HG03521 (cell line): ENCODE results near the gene OVOL1.
A peak's percentile ranks its signal among the peaks of the same experiment; 100 is the strongest.

Experiments
- ATAC-seq: cut with Tn5 transposase; IDR thresholded peaks from one replicate; pipeline ENCODE4 v1.9.1; 2021; ENCODE audit warnings: mild to moderate bottlenecking, moderate library complexity; ENCODE audit not compliant: unreplicated experiment

OVOL1 gene

DNA sequence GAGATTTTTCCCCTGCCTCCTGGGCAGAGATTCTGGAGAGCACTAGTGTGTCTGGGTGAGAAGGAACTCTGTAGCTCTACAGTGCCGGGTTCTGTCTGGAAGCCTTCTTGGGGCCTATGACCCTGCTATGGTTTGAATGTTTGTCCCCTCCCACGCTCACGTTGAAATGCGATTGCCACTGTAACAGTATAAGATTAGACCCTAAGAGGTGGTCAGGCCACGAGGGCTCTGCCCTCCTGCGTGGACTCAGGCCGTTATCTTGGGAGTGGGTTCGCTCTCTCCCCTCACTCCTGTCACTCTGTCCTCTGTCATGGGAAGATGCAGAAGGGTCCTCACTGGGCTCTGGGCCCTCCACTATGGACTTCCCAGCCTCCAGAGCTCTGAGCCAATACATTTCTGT, 9.6 kb upstream of the OVOL1 start:
- ATAC-seq: no peak

DNA sequence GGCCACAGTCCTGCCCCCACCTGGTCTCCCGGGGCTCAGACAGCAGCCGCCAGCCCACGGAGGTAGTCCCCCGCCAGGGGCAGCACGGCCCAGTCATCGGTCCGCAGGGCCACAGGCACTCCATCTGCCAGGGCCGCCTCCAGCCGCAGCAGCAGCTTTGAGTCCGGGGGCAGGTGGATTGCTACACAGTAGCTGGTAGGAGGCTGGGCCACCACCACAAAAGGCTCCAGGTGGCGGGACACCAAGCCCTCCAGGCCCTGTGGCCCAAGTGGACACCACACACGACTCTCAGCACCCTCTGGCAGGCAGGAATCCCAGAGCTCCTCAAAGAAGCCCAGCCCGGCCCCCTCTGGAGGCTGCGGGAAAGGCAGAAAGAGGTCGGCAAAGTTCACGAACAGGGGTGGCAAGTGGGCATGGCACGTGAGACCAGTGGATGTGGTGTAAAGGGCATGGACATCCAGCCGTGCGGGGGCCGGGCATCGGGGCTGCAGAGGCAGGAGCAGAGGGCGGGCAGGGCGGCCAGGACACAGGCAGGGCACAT, 9.0 kb upstream of the OVOL1 start:
- ATAC-seq: no peak

DNA sequence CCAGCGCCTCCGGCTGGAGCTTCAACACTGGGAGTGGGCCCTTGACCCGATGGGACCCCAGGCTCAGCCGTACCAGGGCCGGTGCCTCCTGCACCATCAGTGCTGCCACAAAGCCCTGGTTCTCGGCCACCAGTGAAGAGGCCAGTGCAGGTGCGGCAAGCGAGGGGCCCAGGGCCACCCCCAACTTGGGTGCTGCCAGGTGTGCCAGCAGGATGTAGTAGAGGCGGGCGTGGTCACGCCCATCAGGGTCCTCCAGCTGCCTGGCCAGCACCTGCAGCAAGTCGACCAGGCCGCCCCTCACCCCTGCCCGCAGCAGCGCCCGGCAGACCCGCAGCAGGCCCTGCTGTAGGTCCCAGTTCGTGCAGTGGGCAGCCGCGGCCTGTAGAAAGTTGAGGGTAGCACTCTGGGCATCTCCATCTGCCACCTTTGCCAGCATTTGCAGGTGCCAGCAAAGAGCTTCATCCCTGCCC, 8.4 kb upstream of the OVOL1 start:
- no peak for ATAC-seq

DNA sequence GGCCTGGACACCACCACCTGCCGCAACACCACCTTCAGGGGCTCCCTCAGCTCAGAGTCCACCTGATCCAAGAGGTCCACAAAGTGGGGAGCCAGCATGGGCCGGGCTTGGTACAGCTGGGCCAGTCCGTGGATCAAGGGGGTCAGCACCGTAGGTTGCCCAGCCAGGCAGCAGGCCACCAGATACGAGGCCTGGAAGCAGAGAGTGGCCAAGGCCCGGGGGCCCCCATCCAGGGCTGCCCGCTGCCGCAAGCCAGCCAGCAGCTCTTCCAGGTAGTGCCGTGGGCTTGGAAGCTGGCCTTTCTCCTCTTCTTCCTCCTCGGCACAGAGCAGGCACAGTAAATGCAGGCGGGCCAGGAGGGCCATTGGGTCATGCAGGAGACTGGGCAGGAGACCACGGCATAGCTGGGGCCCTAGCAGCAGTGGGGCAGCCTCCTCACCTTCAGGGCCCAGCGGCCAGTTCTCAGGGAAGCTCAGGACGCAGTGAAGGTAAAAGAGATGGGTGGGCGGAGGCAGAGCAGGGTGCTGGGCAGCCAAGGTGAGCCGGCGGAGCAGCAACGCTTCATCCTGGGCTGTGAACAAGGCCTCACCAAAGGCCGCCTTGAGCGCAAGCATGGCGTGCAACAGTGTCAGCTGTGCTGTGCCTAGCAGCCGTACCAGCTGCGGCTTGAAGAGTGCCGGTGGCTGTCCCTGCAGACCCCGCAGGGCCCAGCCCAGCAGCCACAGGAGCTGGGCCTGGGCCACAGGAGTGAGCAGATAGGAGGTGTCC, 7.8 kb upstream of the OVOL1 start:
- ATAC-seq: no peak

DNA sequence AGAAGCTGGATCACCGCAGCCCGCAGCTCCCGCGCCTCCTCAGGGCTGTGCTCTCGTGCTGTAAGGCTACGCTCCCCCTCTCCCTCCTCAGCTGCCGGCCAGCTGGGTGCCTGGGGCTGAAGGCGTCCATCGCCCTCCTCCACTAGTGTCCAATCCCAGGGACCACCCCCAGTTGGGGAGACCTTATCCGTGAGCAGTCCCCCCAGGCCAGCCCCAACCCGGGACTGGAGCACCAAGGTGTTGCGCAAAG, 7.3 kb upstream of the OVOL1 start:
- no peak for ATAC-seq

DNA sequence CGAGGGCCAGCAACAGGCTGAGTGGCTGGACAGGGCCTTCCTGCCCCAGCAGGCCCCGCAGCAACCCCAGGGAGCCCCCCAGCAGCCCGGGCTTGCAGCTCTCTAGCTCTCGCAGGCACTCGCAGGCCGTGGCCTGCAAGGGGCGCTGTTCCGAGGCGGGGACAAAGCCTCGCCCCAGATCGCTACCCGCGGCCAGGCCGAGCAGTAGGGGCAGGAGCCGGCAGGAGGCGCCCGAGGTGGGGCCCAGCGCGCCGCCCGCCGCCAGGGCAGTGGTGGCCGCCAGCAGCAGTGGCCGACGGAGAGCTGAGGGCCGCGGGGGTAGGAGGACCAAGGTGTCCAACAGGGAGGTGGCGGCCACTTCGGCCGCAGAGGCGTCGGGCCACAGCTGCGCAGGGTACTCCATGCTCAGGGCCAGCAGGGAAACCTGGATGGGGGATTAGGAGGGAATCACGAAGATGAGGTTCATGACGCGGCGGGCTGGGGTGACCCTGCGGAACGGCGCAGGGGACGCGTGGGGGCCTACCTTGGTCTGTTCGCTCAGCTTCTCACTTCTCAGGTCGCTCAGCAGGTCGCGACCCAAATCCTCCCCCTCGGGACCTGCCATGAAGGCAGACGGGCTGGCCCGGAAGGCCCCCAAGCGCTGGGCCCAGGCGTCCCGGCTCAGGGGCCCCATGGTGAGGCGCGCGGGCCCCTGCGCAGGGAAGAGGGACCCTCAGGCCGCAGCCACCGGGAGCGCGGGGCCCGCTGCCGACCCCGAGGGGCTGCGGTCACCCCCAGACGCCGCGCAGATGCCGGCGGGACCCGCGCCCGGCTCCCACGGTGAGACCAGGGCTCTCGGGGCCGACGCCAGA, 6.7 kb upstream of the OVOL1 start:
- peak; percentile 49 for ATAC-seq

DNA sequence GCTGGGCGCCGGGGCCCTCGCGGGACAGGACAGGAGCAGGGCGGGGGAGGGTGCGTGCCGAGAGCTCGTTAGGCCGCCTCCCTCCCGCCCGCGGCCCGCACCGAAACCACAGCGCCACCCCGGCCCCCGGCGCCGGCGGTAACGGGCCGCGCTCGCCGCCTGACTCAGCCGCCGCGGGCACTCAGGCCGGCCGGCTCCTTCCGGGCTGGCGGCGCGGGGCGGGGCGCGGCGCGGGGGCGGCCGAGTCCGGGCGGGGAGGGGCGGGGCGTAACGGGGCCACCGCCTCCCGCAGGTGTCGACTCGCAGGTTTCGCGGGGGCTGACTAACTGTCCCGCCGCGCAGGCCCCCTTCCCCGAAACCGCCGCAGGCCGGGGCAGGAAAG, 6.1 kb upstream of the OVOL1 start, which contains the start of gene AP5B1:
AP5B1 (minus strand) TSS at position 207 of the 382 bp plus-strand sequence. CDS start 385 bp downstream, outside the sequence.
- ATAC-seq: peak; percentile 57

DNA sequence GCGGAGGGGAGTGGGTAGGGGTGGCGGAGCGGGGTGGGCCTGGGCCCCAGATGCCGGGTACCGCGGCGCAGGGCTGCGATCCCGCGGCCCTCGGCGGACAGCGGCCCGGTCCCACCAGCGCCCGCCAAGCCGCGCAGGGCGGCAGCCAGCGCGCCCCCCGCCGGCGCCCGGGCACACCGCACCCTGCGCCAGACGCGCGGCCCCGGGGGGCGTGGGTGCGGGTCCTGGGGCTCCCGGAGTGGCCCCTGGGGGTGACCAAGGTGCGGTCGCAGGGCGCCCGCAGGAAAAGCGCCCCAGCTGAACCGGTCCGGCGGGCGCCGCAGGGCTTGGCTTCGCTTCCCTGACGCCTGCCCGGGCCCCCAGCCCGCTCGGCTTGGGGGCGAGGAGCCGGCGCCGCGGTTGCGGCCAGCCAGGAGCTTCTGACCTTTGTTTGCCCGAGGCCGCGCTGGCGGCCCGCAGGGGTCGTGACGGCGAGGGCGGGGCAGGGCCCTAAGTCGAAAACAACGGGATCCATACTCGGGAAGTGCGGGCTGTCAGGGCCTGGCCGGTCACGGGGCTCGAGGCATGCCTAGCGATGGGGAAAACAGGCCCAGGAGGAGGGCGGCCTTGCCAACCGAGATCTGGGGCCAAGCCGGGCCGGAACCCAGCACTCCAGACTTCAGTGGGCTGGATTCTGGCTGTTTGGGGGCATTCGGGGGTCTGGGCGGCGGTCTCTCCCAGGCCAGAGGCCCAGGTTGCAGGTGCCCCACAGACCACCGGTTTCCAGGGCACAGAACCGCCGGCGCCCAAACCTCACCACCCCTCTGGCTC, 5.5 kb upstream of the OVOL1 start:
- peak; percentile 23 for ATAC-seq

DNA sequence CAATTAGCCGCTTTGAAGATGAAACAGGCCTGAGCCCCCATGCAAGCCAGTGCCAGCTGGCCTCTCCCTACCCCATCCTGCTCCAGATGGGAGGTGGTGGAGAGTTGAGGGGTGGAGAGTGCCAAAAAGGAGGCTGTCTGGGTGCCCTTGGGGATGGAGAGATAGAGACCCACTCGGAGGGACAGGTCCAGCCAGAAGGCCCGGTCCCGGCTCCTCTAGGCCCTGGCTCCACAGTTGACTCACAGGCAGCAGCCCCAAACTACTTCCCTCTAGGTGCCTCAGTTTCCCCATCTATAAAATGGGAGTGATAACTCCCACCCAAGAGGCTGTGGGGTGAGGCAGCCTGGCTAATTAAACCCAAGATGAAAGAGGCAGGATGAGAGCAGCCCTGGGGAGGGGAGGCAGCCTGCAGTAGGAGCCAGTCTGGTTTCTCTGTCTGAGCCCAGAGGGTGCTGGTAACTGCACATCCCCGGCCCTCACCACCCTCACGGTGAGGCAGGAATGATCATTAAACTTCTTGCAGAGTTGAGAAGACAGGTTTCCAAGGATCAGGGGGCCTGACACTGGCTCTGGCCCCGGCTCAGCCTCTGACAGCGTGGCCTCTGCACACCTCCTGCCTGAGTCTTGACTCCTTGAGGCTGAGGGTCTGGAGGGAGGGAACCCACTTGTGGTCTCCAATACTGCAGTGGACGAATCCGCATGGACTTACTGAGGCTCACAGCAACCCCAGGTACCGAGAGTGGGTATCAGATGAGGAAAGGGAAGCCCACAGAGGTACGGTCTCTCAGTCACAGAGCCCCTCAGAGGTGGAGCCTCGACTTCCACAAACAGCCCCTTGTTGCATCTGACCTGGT, 4.7 kb upstream of the OVOL1 start:
- no peak for ATAC-seq

DNA sequence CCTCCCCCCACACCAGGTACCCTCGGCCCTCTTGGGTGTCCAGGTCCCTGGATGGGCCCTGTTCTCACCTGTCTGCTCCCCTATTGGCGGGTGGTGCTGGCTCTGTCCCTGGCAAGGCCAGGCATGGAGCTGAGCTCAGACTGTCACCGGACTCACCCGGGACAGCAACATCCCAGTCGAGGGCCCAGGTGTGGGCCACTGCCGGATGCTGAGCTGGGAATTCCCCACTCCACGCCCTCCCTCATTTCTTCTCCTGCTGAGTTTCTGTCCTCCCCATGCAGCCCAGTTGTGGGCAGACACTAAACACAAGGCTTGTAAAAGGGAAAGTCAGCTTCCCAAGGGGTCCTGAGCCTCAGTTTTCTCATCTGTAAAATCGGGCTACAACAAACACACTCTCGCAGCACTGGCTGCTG, 4.0 kb upstream of the OVOL1 start:
- ATAC-seq: no peak

DNA sequence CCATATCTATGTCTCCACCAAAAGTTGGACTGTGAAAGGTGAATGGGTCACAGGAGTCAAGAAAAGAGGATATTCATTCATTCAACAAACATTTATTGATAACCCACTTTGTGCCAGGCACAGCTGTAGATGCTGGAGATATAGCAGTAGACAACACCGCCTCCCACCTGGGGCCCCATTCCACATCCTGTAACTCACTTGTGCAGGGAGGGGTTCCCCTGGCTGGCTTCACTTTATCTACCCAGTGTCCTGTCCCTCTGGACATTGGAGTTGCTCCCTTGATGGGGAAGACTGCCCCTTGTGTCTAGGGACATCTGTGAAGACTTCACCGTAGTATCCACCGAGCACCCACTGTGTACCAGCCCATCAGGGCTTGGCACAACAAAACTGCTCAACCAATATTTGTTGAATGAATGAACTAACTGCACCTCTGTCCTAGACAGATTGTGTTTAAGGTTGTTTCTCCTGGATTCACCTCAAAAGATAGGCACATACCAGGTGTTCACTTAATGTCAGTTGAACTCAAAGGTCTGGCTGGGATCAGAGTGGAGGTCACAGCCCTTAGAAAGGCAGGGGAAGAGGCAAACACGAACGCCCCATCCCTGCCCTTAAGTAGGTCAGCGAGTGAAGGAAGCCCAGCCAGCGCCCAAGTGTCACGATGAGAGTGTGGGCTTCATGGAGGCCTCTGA, 1.4 kb upstream of the OVOL1 start:
- ATAC-seq: no peak

DNA sequence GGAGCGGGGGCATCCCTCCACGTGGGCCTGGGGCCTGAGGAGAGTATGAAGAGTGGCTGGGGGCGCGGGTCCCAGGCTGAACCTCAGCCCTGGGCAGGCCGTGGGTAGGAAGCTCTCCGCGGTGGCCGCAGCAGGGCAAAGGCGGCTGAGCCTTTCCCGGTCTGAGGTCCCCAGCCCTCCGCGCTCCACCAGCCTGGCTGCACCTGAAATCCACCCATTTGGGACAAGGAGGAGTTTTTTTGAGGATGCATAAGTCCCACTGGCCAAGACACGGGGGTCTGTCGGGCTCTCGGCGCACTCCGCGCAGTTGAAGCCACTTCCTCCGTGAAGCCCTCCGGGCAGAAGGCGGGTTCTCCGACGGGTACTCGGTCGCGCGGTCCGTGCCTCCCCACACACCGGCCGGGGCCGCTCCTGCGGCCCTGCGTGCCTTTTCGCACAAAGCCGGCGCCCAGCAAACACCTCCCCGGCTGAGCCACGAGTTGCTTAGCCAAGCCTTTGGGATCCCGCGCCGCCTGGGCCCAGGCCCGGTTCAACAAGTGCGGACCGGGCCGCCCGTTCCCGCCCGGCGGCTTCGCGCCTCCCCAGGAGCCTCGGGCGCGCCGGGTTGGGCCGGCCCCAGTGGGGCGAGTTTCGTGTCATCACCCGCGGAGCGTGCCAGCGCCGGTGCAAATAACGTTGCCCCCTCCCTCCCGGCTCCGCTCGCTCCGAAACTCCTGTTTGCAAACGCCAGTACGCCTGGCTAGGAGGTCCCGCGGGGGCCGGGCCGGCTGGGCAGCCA, 666 bp upstream of the OVOL1 start:
- ATAC-seq: no peak

DNA sequence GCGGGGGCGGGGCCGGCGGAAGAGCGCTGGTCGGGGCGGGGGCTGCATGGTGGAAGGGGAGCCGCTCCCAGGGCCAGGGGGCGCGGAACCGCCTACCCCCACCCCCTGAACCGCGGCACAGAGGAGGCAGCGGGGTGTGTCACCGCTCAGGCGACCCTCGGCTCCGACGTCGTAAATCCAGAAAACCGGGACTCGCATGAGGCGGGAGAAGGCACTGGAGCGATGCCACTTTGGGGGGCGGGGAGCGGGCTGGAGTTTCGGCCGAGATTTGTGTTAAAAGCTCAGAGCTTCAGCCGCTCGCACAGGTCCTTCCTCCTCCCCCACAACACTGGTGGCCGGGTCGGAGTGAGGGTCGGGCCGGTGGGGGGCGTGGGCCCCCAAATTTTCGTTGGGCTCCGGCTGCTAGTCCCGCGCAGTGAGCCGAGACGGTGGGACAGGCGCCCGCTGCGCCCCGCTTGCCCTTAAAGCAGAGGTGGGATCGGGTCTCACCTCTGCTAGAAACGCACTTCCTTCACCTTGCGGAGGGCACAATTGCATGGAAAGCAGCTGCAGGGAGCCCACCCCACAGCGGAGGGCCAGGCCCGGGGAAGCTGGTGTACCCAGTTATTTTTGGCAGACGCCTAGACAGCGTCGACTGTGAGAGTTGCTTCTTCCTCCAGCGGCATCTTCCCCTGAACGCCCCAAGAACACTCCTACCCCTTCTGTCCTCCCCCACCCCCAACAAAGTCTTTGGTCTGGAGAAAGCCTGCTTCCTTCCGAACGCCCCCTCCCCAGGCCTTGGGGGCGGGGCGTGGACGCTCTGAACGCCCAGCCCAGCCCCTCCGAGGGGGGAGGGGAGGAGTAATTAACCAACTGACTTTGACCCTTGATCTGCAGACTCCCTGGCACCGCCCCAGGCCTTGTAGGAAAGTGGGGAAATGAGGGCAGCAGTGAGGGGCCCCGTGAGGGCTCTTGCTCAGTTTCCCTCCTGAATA, 1.1 kb downstream of the OVOL1 start:
- ATAC-seq: no peak

DNA sequence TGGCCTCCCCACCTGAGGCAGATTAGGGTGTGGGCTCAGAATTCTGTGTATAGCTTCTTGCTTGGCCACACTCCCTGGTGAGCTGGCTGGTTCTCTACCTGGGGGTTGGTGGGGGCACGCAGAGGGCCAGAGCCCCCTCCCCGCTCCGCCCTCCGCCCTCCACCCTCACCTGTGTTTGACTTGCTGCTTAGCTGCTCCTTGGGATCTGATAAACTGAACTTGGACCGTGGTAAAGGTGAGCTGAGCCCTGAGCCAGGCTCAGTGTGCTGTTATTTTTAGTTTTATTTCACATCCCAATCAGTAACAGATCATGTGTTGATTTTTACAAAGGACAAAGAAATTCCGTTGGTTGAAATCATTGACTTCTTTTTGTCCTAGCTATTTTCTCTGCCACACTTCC, 2.0 kb downstream of the OVOL1 start:
- ATAC-seq: no peak

DNA sequence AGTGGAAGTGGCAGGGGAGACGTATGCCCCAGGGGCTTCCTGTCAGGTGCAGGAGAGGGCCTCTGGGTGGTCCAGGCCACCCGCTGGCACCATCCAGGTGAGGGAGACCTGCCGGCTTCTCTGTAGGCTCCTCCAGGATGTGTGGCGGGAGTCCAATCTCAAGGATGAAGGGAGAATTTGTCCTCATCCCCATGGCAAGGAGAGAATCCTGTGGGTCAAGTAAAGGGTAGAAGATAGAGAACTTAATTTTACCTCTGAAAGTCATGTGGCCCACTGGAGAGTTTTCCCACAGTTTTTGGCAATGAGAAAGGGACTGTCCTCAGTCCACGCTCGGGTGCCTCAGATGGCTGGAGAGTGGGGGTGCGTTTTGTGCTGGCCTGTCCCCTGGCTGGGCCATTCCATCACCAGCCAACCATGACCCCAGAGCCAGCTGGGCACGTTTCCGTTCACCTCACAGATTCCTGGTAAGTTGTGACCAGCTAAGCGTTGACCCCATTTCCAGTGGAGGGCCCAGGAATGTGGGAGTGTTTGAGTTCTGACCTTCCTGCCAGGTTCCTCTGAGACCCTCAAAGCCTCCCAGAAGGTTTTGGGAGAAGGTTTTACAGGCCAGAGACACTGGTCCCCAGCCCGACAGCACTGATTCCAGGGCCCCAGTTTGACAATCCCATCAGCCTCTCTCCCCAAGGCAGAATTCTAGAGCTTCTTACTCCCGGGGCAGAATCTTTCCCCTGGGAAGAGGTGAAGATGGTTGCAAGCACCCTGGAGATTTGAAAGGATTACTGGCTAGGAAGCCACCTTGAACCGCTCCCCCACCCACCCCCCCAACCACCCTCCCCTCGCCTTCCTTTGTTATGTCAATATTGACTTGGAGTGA, 2.6 kb downstream of the OVOL1 start:
- ATAC-seq: no peak

DNA sequence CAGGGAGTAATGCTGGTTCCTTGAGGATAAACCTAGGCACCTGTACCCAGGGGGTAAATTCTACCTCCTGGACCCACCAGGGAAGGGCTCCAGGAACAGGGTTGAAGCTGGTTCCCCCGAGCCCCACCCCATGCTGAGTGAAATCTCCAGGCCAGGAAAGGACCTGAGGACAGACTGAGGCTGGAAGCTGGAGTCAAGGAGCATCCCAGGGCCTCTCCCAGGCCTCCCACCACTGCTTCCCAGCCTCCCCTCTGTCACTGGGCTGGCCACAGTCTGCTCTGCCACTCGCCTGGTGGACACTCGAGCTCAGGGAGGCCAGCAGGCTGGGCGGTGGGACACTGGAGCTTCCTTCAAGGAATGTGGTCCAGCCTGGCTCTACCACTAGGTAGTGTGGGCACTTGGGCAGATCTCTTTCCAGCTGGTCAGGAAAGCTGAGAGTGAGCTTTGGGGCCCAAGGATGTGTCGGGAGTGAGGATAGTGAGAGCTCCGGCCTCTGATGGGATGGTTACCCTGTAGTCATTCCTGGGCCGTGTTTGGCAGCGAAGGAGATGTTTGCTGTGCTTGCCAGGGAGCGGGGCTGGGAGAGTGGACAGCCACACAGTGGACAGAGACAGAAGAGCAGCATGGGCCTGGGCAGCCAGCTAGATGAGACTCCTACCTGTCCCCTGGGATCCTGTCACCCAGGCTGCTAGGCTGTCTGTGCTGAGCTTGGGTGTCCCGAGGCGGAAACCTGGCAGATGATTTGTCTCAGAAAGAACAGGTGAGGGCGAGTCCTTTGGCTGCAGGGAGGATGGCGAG, 3.4 kb downstream of the OVOL1 start:
- no peak for ATAC-seq
